ENCODE results near the gene SLC47A1. TPM values are rescaled to one million over a fixed set of nuclear protein-coding genes. Genes with fewer than 3 reads are reported as not detected.

SLC47A1 gene
- total and polyA plus RNA-seq, 9 of the 15 experiments (the other 6 are each of a cell fraction or from before 2014, with no cell fraction given) = not detected

DNA sequence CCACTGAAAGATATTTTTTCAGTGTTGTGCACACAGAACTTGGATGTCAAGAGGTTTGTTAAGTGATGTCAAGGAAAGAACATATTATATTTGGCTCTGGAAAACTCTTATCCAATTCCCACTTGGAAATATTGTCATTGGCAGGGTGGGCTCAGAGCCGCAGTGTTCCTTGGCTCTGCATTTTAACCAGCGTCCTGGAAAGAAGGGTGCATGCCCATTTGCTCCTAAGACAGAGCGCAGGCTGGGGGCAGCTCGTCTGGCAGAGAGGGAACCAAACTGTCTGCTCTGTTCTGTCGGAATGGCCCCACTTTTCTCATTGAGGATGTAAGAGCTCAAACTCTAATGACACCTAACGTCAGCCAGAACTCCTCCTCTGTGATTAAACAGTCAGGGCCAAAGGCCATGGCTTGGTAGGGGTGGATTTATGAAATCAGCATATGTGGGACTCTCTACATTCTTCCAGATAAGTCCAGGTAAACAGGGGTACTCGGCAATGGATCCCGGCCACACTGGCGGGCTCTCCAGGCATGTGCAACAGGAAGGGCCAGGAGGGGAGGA, 18.0 kb downstream of the SLC47A1 start:
- WGBS (ENCODE audit: insufficient coverage, low coverage, missing lambda C conversion rate) = 3% methylated on average over 5 of the region's 9 CpGs
- no peak for FAIRE-seq
- BruUV-seq (replicated peaks) = no TSS peak
- intact Hi-C loops (cut with micrococcal nuclease) = no loop called here
- in situ Hi-C loops (cut with MboI) = no loop called here
- TF ChIP-seq, protein P1, sequence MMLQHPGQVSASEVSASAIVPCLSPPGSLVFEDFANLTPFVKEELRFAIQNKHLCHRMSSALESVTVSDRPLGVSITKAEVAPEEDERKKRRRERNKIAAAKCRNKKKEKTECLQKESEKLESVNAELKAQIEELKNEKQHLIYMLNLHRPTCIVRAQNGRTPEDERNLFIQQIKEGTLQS (IDR thresholded peaks at IDR 0.05) = no peak
- TF ChIP-seq, protein P1 (CRISPR knock-in tag; conservative IDR thresholded peaks at IDR 0.05) = no peak
- no peak for TF ChIP-seq GABPB2 (CRISPR knock-in tag; conservative IDR thresholded peaks at IDR 0.05)
- TF ChIP-seq U2AF1 (optimal IDR thresholded peaks at IDR 0.05; ENCODE audit: low read depth, low read length) = no peak
- no peak for TF ChIP-seq WHSC1 (IDR thresholded peaks at IDR 0.05; ENCODE audit: low read length)
- no peak for TF ChIP-seq GTF2E2 (tag; IDR thresholded peaks at IDR 0.05)
- TF ChIP-seq TRIM28 (IDR thresholded peaks at IDR 0.05) = no peak
- TF ChIP-seq, protein P2, sequence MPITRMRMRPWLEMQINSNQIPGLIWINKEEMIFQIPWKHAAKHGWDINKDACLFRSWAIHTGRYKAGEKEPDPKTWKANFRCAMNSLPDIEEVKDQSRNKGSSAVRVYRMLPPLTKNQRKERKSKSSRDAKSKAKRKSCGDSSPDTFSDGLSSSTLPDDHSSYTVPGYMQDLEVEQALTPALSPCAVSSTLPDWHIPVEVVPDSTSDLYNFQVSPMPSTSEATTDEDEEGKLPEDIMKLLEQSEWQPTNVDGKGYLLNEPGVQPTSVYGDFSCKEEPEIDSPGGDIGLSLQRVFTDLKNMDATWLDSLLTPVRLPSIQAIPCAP (CRISPR knock-in tag; IDR thresholded peaks at IDR 0.05; ENCODE audit: borderline replicate concordance) = no peak
- no peak for TF ChIP-seq CHD4 (IDR thresholded peaks at IDR 0.05; ENCODE audit: insufficient read depth, insufficient replicate concordance, low read depth, low read length, poor library complexity, severe bottlenecking)
- no peak for TF ChIP-seq KDM4B (IDR thresholded peaks at IDR 0.05; ENCODE audit: borderline replicate concordance in 2 of 2, low read depth in 1 of 2)
- TF ChIP-seq DACH1 (IDR thresholded peaks at IDR 0.05; ENCODE audit: partially characterized antibody) = no peak
- no peak for TF ChIP-seq POLR2AphosphoS2 (IDR thresholded peaks at IDR 0.05; ENCODE audit: low read length)
- H3K4me3 ChIP-seq = no peak overlapping the region
- no peaks in the 10 kb centered on the region for H3K4me1 ChIP-seq (replicated peaks in 1 of 2; ENCODE audit: control insufficient read depth in 2 of 2, insufficient read depth in 2 of 2, low read length in 2 of 2)
- H3K9me3 ChIP-seq (replicated peaks; ENCODE audit: control insufficient read depth, insufficient read depth, low read depth, low read length) = no peaks in the 10 kb centered on the region
- POLR2A ChIA-PET = no interaction called here
- no peak overlapping the region for H3K4me2 ChIP-seq (ENCODE audit: insufficient read depth, low read length)
- H3K79me2 ChIP-seq (ENCODE audit: control insufficient read depth, insufficient read depth, low read length) = no peaks in the 10 kb centered on the region
- peaks cover 0 to 42% of the 10 kb centered on the region in 2 experiments; a peak in 3 of 5 replicates for H3K27me3 ChIP-seq (ENCODE audit: control insufficient read depth in 2 of 2, insufficient read depth in 2 of 2, low read length in 2 of 2)
- ATAC-seq = no peak
- CTCF ChIA-PET (ENCODE audit: low intra/inter-chr PET ratio) = no interaction called here
- H3K9me1 ChIP-seq (ENCODE audit: control insufficient read depth, insufficient read depth, low read length) = no peaks in the 10 kb centered on the region
- no peaks in the 10 kb centered on the region for H4K20me1 ChIP-seq (replicated peaks; ENCODE audit: control insufficient read depth, insufficient read depth, low read length)
- no peak overlapping the region for H3K9ac ChIP-seq (ENCODE audit: insufficient read depth in 1 of 2, low read depth in 2 of 2, low read length in 2 of 2)
- DNase-seq (ENCODE audit: extremely low read depth in 1 of 4, low spot score in 3 of 4) = no peak
- H3K27ac ChIP-seq (ENCODE audit: extremely low read depth, low read depth, low read length) = no peak overlapping the region
- H2AFZ ChIP-seq (ENCODE audit: low read depth, low read length) = no peak overlapping the region
- no peaks in the 10 kb centered on the region for H3K36me3 ChIP-seq (ENCODE audit: control insufficient read depth, insufficient read depth, low read length)

Data from K562 (cell line).